ENCODE measurements around the gene NDST3.
"Not testable (repeated sequence)": the region's sequence is repeated elsewhere in the genome, so short reads cannot be mapped to it uniquely, and the experiment has no call there.

Gene NDST3

GRCh38 chr4:118190903-118191302 lies 156.6 kb downstream of the NDST3 start:
- DNase-seq: no peak

GRCh38 chr4:118193421-118193820 lies 159.1 kb downstream of the NDST3 start:
- DNase-seq: no peak

DNA sequence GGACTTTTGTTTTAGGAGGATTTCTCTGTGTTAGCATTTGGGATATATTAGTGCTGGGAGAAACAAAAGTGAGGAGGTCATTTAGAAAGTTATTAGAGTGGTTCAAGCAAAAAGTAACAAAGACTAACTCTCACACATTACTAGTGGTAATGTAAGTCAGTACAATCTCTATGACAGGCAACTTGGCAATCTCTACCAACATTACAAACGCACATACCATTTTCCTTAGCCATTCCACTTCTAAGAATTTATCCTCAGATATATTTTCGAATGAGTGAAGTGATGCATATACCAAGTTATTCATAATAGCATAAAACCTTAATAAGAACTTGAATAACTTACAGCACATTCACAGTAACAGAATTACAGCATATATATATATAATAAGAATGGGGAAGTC lies 172.3 kb downstream of the NDST3 start:
- DNase-seq: no peak

GRCh38 chr4:118213101-118213500 lies 178.8 kb downstream of the NDST3 start:
- DNase-seq: no peak

DNA sequence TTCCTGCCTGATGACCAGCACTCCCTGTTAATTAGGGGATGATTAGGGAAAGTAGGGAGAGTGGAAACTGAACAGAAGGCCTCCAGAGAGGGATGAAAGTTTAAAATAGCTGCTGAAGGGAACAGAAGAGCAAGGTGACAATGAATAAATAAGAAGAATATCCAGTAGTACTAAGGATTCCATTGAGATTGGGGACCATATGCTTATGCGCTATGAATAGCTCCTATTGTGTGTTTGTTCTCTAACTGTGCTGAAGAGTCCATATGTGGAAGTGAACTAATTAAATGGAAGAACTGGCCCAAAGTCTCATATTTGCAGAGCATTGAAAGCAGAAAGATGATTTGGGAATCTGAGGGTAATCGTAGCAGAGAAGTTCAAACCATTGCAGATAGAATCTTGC lies 181.5 kb downstream of the NDST3 start:
- DNase-seq: no peak

DNA sequence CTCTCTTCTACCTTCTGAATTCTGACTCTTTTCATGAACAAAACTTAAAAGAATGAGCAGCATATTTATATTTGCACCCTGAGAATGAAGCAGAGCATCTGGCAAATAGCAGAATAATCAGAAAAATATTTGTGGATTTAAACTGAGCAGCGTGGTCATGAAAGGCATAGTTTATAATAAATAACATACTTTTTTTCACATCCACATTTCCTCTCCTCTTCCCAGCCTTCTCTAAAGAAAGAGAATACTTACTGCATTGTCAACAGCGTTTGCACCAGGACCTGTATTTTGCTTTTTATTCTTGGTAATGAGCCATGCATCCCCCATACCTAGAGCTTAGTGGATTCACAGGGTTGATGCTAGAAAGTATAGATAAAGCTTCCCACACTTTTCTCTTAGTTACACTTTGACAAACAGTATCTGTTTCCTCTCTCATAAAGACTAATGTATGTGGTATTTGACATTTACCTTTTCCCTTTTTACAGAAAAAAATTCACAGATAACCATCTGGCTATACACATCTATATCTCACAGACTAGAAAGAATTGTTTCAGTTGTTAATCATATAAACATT lies 187.0 kb downstream of the NDST3 start:
- peak; percentile 13 for DNase-seq

DNA sequence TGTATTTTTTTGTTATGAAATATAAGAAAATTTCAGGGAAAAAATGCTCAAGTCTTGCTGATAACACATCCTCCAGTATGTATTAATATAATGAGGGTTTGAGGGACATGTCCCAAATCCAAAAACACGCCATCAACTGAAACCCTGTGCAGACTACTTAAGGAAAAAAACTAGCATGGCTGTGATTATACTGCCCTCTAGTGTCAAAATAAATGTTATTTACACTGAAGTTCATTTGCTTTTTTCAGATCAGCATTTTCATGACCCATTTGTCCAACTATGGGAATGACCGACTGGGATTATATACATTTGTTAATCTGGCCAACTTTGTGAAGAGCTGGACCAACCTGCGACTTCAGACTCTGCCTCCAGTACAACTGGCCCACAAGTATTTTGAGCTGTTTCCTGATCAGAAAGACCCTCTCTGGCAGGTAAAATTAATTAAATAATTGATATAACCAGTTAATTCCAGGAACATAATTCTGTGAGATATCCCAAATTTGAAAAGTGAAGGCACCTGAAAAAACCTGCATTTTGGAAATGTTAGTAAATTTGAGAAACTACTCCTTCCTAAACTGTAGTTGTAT lies 190.1 kb downstream of the NDST3 start:
- DNase-seq: peak; percentile 72

DNA sequence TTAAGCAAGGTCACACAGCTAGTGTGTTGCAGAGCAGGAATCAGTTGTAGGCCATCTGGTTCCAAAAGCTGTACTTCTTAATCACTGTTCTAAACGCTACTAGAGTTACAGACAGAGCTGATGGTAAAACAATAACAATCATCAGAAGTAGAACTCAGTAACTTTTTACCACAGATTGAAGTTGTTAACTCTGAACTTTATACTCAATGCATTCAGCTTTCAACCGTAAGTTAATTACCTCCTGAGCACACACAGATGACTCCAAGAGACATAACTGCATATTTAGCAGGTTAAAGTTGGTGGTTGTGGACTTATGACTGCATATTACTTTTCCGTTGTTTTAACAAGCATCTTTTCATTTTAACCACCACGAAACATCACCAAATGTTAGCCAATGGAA lies 191.2 kb downstream of the NDST3 start:
- DNase-seq: peak; percentile 7

GRCh38 chr4:118226311-118227010 lies 192.2 kb downstream of the NDST3 start:
- no peak for DNase-seq

DNA sequence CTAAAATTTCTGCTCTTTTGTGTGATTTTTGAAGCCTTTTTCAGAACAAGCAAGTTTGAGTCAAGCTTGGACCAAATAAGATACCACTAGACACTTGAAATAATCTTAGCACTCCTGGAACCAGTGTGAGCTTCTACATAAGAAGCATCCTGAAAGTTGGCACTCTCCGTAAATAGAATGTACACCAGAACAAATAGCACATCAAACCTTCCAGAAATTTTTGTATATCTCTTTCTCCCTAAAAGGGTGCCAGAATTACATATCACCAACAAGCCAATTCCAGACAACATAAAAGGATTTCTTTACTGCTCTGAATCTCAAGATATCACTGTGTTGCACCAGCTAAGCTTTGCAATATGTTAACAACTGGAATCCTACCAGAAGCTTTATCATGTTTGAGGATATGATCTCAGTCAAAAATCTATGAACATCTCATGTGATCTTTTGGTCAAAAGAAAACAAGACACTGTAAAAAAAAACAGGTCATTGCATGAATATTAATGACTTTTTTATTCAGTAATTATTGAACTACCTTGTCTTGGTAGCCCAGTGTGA lies 201.4 kb downstream of the NDST3 start:
- DNase-seq: no peak

- DNase-seq: no peak
Observed at GRCh38 chr4:118237531-118237930, 203.2 kb downstream of the NDST3 start.

DNA sequence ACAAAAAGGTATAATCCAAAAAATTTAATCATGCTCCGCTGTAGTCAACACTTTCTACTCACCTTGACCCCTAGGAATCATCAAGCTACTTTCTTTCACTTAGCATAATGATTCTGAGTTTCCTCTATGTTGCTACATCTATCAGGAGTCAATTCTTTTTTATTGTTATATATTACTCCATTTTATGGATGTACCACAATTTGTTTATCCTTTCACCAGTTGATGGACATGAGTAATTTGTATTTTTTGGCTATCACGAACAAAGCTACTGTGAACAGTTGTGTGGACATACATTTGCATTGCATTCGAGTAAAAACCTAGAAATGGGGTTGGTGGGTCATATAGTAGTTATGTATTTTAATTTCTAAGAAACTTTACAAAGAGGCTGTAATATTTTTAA lies 215.6 kb downstream of the NDST3 start:
- DNase-seq: no peak

GRCh38 chr4:118254368-118254767 lies 220.1 kb downstream of the NDST3 start:
- no peak for DNase-seq

- DNase-seq: no peak
Observed at GRCh38 chr4:118259111-118259510, 224.8 kb downstream of the NDST3 start.

DNA sequence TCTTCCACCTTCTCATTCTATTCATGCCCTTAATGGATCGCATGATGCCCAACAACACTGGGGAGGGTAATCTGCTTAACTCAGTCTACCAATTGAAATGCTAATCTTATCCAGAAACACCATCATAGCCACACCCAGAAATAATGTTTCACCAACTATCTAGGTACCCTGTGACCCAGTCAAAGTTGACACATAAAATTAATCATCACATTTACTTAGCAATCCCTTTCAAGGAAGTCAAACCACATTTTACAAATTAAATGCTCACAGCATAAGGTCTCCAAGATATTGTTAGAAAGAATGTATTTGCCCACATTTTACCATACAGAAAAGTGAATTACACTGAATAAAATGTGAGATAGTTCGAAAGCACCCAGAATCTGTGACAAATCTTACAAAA lies 226.0 kb downstream of the NDST3 start:
- DNase-seq: no peak

DNA sequence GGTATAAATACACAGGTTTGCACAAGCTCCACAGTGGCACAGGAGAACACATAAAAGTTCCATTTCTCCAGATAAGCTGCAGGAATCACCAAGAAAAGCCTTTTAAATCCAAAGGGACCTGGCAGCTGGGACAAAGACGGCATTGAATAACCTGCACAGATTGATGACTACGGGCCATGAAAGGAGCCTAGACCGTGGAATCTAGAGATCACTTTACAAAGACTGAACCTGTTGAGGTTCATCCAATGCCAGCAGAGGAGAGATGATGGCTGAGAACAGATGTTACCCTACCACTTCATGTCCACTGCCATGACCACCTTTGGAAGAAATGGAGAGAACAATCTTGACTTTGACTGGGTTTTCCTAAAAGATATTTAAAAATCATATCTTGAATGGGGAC lies 229.8 kb downstream of the NDST3 start:
- no peak for DNase-seq

- no peak for DNase-seq
Observed at GRCh38 chr4:118265312-118266144, 231.2 kb downstream of the NDST3 start.

DNA sequence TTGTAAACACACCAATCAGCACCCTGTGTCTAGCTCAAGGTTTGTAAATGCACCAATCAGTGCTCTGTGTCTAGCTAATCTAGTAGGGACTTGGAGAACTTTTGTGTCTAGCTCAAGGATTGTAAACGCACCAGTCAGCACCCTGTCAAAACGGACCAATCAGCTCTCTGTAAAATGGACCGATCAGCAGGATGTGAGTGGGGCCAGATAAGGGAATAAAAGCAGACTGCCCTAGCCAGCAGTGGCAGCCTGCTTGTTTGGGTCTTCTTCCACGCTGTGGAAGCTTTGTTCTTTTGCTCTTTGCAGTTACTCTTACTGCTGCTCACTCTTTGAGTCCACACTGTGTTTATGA lies 231.8 kb downstream of the NDST3 start:
- not testable (repeated sequence) for DNase-seq

- DNase-seq: no peak
Observed at GRCh38 chr4:118268780-118269179, 234.5 kb downstream of the NDST3 start.

GRCh38 chr4:118270492-118270891 lies 236.2 kb downstream of the NDST3 start:
- peak; percentile 49 for DNase-seq

GRCh38 chr4:118271788-118272187 lies 237.5 kb downstream of the NDST3 start:
- no peak for DNase-seq

DNA sequence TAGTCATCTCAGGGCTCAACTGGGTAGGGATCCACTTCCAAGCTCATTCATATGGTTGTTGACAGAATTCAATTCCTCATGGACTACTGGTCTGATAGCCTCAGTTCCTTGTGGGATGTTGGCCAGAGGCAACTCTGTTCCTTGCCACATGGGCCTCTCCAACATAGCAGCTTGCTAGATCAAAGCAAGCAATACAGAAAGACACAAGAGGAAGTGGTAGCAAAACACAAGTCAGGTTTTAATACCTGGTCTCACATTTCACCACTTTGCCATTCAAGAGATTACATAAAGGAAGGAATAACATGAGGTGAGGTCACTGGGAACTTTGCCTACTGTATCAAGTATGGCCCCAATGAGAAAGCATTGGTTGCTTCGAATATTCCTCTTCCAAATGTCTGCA lies 239.4 kb downstream of the NDST3 start:
- no peak for DNase-seq

DNA sequence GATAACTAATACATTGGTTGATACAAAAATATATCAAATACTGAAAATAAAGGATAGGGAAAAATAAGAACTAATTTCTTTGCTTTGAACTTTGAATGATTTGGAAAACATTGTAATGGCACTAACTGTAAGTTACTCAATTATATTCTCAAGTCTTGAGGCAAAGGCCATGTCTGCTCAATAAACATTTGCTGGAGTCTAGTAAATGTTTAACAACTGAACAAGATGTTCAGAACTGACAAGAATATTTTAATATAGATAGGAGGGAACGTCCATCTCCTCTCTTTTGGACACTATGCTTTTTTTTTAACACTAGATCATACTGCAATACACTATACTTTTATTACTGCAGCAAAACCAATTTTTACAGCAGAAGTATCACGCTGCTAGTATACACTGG lies 242.3 kb downstream of the NDST3 start:
- no peak for DNase-seq

DNA sequence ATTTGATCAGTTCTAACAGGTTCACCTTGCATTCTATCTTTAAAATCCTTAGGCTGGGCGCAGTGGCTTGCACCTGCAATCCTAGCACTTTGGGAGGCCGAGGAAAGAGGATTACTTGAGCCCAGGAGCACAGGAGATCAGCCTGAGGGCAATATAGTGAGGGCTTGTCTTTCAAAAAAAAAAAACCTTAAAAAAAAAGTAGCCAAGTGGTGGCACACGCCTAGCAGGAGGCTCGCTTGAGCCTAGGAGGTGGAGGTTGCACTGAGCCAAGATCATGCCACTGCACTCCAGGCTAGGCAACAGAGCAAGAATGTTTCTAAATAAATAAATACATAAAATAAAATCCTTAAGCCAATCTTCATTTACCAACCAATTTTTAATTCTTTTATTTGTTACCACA lies 243.0 kb downstream of the NDST3 start:
- no peak for DNase-seq
